Measurements from ENCODE around the gene OSBPL7. TPM values are rescaled to one million over a fixed set of nuclear protein-coding genes. Genes with fewer than 3 reads are reported as not detected.

Gene OSBPL7
- total RNA-seq, 4 donors from 2014 or later, result 8.6 to 19.5 (median 11.2) TPM

DNA sequence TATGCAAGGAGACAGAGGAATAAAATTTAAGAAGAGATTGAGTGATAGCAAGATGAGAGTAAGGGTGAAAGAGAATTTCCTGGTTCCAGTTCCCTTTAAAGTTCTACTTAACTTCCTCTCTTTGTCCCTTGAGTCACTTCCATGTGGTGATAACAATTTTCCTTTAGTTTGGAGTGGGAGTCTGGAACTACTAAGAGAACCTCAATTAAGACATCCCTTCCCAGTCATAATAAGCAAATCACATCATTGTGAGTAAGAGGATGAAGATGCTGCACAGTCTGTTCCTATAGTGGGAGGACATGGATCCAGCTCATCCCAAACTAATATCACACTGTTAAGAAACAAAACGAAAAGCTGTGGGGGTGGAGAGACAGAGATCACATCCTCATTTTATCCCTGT, 64.2 kb downstream of the OSBPL7 start:
- no peak overlapping the region for H3K27ac ChIP-seq
- no peaks in the 10 kb centered on the region for H3K36me3 ChIP-seq
- peaks cover 0 to 25% (median 2%) of the 10 kb centered on the region in 4 donors for H3K9me3 ChIP-seq
- no peaks in the 10 kb centered on the region for H3K4me1 ChIP-seq
- TF ChIP-seq POLR2A (IDR thresholded peaks at IDR 0.05) (no peak), CTCF (IDR thresholded peaks at IDR 0.05) (no peak), EP300 (IDR thresholded peaks at IDR 0.05) (no peak)
- 40 to 41% methylated on average over 1 of the region's 1 CpG for WGBS, 2 donors
- H3K27me3 ChIP-seq, result peaks cover 0 to 10% of the 10 kb centered on the region in 2 donors
- DNase-seq (ENCODE audit: low spot score in 2 of 2), result no peak
- H3K4me3 ChIP-seq, result no peak overlapping the region

Other genes with a start within 250 kb of the OSBPL7 start
- 100 to 1,000 TPM; 164 to 205 (median 181) TPM for gene KPNB1, start 171.9 kb downstream of the OSBPL7 start, total RNA-seq
- gene TBKBP1, start 127.6 kb downstream of the OSBPL7 start, total RNA-seq, result 10 to 100 TPM in 2 of 4 donors, 1 to 10 TPM in 2; 6.3 to 24.6 (median 9.8) TPM
- gene TBX21, start 88.6 kb downstream of the OSBPL7 start, total RNA-seq, result 1 to 10 TPM in 3 of 4 donors, not detected in 1; 1.9 to 3.3 (median 2.1) TPM
- 10 to 100 TPM; 23.4 to 33.4 (median 29.9) TPM for gene MRPL10, start 9.7 kb upstream of the OSBPL7 start, total RNA-seq
- under 1 TPM in 1 of 4 donors, not detected in 3; 0.60 TPM for gene LRRC46, start 9.9 kb upstream of the OSBPL7 start, total RNA-seq
- gene SCRN2, start 19.5 kb upstream of the OSBPL7 start, total RNA-seq, result 10 to 100 TPM; 49.8 to 68.6 (median 56.6) TPM
- gene SP6, start 29.4 kb upstream of the OSBPL7 start, total RNA-seq, result 1 to 10 TPM in 1 of 4 donors, under 1 TPM in 3; 0.30 to 1.3 (median 0.71) TPM
- gene SP2, start 74.4 kb upstream of the OSBPL7 start, total RNA-seq, result 1 to 10 TPM; 5.9 to 7.2 (median 7.1) TPM
- 10 to 100 TPM; 36.0 to 56.8 (median 51.2) TPM for gene PNPO, start 119.8 kb upstream of the OSBPL7 start, total RNA-seq
- gene PRR15L, start 136.1 kb upstream of the OSBPL7 start, total RNA-seq, result not detected
- gene CDK5RAP3, start 149.3 kb upstream of the OSBPL7 start, total RNA-seq, result 100 to 1,000 TPM; 163 to 310 (median 200) TPM
- 10 to 100 TPM; 40.5 to 73.9 (median 62.2) TPM for gene COPZ2, start 216.0 kb upstream of the OSBPL7 start, total RNA-seq
- gene NFE2L1, start 226.6 kb upstream of the OSBPL7 start, total RNA-seq, result 100 to 1,000 TPM; 216 to 327 (median 255) TPM